GM18951 (cell line): Measurements from ENCODE around the gene CDK3.
A peak's percentile ranks its signal among the peaks of the same experiment; 100 is the strongest.

Experiments used
- POLR2A ChIP-seq: IDR thresholded peaks from 4 replicates; pipeline ENCODE4 v1.6.1; 2011; ENCODE audit warnings: mild to moderate bottlenecking; ENCODE audit not compliant: insufficient read length, insufficient read depth; ENCODE audit errors: extremely low read depth
- in situ Hi-C: fragments of 300-500 bp; cut with MboI; formaldehyde crosslinking; loops from one replicate; pipeline ENCODE4 v1.12.0; 2022; ENCODE audit warnings: low sequenced_read_pairs, mixed read lengths, inconsistent platforms; ENCODE audit not compliant: unreplicated experiment

The CDK3 gene

GRCh38 chr17:75979705-75980187, 20.9 kb upstream of the CDK3 start:
- TF ChIP-seq POLR2A, result no peak
- in situ Hi-C loops, result no loop called here

GRCh38 chr17:75980188-75981018, 20.3 kb upstream of the CDK3 start:
- in situ Hi-C loops, result no loop called here
- TF ChIP-seq POLR2A, result no peak

- in situ Hi-C loops, result no loop called here
- TF ChIP-seq POLR2A, result no peak
Measured at GRCh38 chr17:75981019-75981615, 19.5 kb upstream of the CDK3 start.

GRCh38 chr17:75983501-75984181, 17.0 kb upstream of the CDK3 start:
- no peak for TF ChIP-seq POLR2A
- in situ Hi-C loops, result no loop called here

- in situ Hi-C loops, result no loop called here
- TF ChIP-seq POLR2A, result no peak
Measured at GRCh38 chr17:75985986-75986385, 14.7 kb upstream of the CDK3 start.

GRCh38 chr17:75987041-75987440, 13.6 kb upstream of the CDK3 start:
- TF ChIP-seq POLR2A, result no peak
- in situ Hi-C loops, result no loop called here

- in situ Hi-C loops, result no loop called here
- TF ChIP-seq POLR2A, result no peak
Measured at GRCh38 chr17:75991396-75991795, 9.3 kb upstream of the CDK3 start.

GRCh38 chr17:75994802-75995370, 5.8 kb upstream of the CDK3 start:
- in situ Hi-C loops, result no loop called here
- no peak for TF ChIP-seq POLR2A

GRCh38 chr17:75995385-75995925, 5.2 kb upstream of the CDK3 start:
- in situ Hi-C loops, result no loop called here
- TF ChIP-seq POLR2A, result no peak

- TF ChIP-seq POLR2A, result peak; percentile 18
- in situ Hi-C loops, result no loop called here
Measured at GRCh38 chr17:75996665-75997590, 3.7 kb upstream of the CDK3 start.

GRCh38 chr17:75998327-75998795, 2.3 kb upstream of the CDK3 start:
- in situ Hi-C loops, result no loop called here

GRCh38 chr17:76000016-76000754, 470 bp upstream of the CDK3 start:
- in situ Hi-C loops, result loop anchor here (10.0 kb wide), 1 partner anchor 85 kb away; no protein-coding TSS in a partner anchor

More at GRCh38 chr17:75998327-75998795, 2.3 kb upstream of the CDK3 start:
- no peak for TF ChIP-seq POLR2A

More at GRCh38 chr17:76000016-76000754, 470 bp upstream of the CDK3 start:
- TF ChIP-seq POLR2A, result no peak
